Gastroesophageal sphincter (tissue), 3 donors: Measurements from ENCODE around the gene DOCK6.

Source experiments
- CTCF ChIP-seq, 4 experiments: fragments of 200-600 bp in 2 of 4; fragments of 450-650 bp in 2 of 4; sonication (generic) in 1 of 4; IDR thresholded peaks; one replicate each; pipeline ENCODE4 v1.5.1; 2017 to 2019; ENCODE audit warnings: antibody characterized with exemption in 4 of 4, mild to moderate bottlenecking in 2 of 4, moderate library complexity in 2 of 4
- POLR2AphosphoS5 ChIP-seq: sonication (generic); formaldehyde crosslinking; IDR thresholded peaks from one replicate; pipeline ENCODE4 v1.6.1; 2017; ENCODE audit warnings: antibody characterized with exemption

- TF ChIP-seq POLR2AphosphoS5 (peak; percentile 8), CTCF (IDR thresholded peaks at IDR 0.05) (peak in 1 of 4 experiments; percentile 1)
Measured at GRCh38 chr19:11165486-11166030, 96.8 kb downstream of the DOCK6 start.
